ENCODE data around the gene NRSN1.
"Not testable (repeated sequence)": the region's sequence is repeated elsewhere in the genome, so short reads cannot be mapped to it uniquely, and the experiment has no call there.

The NRSN1 gene

DNA sequence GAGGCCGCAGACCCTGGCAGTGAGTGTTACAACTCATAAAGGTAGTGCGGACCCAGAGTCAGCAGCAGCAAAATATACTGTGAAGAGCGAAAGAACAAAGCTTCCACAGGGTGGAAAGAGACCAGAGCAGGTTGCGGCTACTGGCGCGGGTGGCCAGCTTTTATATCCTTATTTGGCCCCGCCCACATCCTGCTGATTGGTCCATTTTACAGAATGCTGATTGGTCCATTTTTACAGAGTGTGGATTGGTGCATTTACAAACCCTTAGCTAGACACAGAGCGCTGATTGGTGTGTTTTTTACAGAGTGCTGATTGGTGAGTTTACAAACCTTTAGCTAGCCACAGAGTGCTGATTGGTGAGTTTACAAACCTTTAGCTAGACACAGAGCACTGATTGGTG is 16.7 kb downstream of the NRSN1 start:
- DNase-seq, result not testable (repeated sequence)

DNA sequence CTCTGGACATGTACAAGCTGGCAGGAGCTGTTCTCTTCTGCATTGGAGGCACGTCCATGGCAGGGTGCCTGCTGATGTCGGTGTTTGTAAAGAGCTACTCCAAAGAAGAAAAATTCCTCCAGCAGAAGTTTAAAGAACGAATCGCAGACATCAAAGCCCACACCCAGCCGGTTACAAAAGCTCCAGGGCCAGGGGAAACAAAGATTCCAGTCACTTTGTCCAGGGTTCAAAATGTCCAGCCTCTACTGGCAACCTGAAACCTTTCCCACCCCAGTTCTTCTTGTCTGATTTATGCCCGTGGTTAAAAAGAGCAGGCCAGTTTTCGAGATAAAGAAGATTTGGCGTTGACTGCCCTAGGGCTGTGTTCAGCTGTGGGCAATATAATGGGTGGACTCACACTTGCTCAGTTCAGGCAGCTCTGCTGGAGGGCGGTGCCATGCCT is 19.7 kb downstream of the NRSN1 start:
- no peak for DNase-seq

DNA sequence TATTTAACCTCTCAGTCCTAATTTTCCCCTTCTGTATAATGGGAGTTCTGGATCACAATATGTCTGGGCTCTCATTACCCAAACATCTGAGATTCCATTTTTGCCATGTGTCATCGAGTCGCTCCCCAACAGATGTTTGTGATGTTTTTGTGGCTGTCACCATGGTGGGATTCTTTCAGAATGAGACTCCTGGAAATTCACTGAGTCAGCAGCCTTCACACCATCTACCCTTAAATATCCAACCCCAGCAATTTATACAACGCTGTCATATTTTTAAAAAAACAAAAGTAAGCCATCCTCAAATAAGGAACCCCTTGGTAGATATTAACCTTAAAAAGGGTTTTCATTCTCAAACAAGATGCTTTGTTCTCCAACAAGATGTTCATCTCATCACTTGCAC is 20.9 kb downstream of the NRSN1 start:
- DNase-seq, result no peak

DNA sequence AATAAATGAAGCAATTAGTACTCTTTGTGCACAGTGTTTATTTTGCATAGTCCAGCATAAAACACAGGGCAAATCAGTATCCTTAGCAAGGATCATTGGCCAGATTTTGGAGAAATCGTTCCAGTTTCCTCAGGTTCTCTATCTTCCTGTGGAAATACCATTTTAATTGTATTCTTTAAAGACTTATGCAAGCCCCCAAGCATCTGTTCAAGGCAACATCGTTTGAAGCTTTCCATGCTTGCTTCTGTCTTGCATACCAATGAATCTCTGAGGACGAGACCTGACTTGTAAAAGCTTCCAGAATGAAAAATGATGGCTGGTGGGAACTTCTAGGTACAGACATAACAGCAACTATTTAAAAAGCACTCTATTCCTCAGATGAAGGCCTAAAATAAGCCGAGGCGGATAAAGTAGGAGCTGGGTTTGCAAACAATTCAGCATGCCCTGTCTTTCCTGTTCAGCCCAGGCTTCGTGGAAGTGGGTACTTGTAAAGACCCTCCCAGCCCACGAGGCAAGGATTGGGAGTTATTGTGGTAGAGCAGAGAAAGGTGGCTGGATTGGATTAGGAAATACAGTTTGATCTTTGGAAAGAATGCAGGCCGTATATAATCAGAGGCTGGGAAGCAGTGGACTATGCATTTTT is 21.6 kb downstream of the NRSN1 start:
- DNase-seq, result no peak

DNA sequence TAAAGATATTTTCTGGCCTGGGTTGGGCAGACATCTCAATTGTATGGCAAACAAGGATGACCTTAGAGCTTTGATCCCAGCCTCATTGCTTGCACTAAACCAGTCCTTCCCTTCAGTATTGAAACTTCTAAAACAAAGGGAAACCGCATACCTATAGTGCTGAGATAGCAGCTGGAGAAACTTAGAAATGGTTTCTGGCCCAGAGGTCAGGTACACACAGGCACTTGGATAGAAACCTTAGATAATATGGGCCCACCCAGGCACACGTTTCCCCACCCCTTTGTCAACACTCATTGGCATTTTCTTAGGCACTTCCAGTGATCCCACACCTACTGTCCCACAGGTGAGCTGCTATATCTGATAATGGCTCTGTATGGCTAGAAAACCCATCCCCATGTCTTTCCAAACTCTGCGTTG is 22.1 kb downstream of the NRSN1 start:
- DNase-seq, result no peak

DNA sequence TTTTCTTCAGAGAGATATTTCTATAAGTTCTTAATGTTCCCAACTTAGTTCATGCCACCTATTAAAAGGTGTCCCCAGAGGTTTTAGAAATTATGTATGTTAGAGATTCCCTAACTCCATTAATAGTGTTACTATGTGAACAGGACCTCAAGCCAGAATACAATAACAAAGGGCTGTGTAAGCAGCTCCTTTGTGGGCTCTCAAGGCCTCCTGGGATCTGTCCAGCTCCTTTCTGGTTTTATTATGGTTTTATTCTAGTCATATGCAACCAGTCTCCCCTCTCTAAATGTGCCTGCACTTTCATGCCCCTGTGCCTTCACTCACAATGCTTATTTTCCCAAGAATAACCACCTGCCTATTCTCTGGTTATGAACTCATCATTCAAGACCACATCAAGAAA is 22.7 kb downstream of the NRSN1 start:
- no peak for DNase-seq

DNA sequence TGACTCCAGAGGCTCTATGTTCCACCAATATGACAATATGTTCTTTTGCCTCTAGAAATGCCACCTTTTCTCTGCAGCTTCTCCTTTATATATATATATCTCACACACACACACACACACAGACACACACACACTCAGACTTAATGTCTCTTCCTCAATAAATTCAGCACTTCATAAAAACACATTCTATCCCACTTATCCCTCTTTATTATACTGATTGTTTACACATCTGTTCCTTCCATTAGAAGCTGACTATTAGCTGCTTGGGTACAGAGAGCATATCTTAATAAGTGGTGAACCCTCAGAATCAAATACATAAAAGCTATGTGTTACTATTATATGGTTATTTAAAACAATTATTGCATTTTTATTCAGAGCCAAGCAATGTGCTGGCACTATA is 23.3 kb downstream of the NRSN1 start:
- no peak for DNase-seq

- DNase-seq, result no peak
Observed at GRCh38 chr6:24149836-24150235, 23.8 kb downstream of the NRSN1 start.

GRCh38 chr6:24152014-24152413 is 26.0 kb downstream of the NRSN1 start:
- DNase-seq, result no peak

- no peak for DNase-seq
Observed at GRCh38 chr6:24154121-24154520, 28.1 kb downstream of the NRSN1 start.

- DNase-seq, result no peak
Observed at GRCh38 chr6:24157886-24158285, 31.9 kb downstream of the NRSN1 start.

- no peak for DNase-seq
Observed at GRCh38 chr6:24183584-24183983, 57.6 kb downstream of the NRSN1 start.

- DNase-seq, result no peak
Observed at GRCh38 chr6:24186349-24186748, 60.3 kb downstream of the NRSN1 start.

GRCh38 chr6:24187965-24188577 is 62.1 kb downstream of the NRSN1 start:
- no peak for DNase-seq

GRCh38 chr6:24188578-24189080 is 62.6 kb downstream of the NRSN1 start:
- no peak for DNase-seq

DNA sequence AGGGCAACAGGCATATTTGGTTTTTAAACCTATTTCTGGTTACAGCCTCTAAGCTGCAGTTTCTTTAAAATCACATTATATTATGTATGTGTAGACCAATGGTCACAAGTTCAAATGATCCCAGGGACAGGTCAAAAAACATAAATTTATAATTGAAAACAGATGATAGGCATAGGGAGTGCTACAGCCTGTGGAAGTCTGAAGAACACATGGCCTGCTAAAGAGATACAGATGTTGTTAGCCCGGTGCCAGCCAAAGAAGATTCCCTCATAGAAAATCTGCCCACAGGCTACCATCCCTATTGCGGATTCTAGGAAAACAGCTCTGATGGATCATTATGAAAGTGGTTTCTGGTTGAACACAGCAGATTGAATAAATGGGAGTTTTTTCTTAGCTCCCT is 65.3 kb downstream of the NRSN1 start:
- DNase-seq, result no peak

DNA sequence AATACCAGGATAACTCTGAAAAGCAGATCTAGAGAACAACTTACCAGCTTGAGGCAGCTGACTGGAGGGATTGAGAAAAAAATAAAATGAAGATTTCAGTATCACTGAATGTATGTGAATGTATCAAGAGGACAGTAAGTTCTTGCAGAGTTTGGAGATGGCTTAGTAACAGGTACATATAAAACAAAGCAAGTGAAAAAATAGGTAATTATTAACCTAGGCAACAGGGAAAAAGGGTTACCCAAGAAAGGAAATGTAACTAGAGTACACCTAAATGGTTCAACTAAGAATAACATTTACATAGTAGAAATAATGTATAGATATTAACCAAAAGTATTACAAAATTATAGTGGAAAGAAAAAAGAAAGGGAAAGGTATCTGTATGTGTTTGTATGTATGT is 67.3 kb downstream of the NRSN1 start:
- DNase-seq, result no peak

DNA sequence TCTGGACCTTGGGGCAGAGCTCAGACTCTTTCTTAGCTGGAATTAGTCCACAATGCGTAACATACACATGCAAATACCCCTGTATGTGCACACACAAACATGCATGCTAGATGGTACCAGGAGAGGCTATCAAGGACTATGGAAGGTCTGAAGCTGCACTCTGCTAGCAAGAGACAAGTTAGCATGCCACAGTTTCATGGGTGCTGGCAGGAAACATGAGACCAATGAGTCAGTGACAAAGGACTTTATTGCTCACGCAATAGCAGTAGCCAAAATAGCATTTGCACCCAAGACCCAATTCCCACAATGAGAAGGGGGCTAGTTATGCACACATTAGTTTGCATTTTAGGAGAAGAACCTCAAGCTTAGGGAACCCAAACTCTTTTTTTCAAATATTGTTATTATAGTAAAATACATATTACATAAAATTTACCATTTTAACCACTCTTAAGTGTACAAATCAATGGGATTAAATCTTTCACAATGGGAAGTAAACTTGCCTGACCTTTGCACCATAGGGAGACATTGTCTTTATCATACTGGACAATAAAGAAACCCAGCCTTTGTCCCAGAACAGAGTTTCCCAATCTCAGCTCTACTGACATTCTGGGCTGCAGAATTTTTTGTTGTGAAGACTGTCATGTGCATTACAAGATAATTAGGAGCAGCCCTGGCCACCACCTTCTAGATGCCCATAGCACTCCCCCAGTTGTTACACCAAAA is 69.1 kb downstream of the NRSN1 start:
- no peak for DNase-seq

- no peak for DNase-seq
Observed at GRCh38 chr6:24195836-24196597, 70.0 kb downstream of the NRSN1 start.
